Left ventricle myocardium inferior (tissue), 1 donor: ENCODE measurements around the gene NUDT21. TPM values are rescaled to one million over a fixed set of nuclear protein-coding genes. Genes with fewer than 3 reads are reported as not detected.

Experiments
- DNase-seq: peaks from one replicate; pipeline ENCODE4 v3.0.0-alpha.2; 2020
- H3K27ac ChIP-seq: fragments of 200-600 bp; replicated peaks from 2 replicates; pipeline ENCODE4 v1.8.0; 2021
- H3K27me3 ChIP-seq: fragments of 200-600 bp; 2 replicates; pipeline ENCODE4 v1.8.0; 2021; ENCODE audit warnings: low read depth
- H3K36me3 ChIP-seq: fragments of 200-600 bp; 2 replicates; pipeline ENCODE4 v1.8.0; 2021
- H3K4me1 ChIP-seq: fragments of 200-600 bp; 2 replicates; pipeline ENCODE4 v1.8.0; 2021
- H3K4me3 ChIP-seq: fragments of 200-600 bp; 2 replicates; pipeline ENCODE4 v1.8.0; 2021; ENCODE audit warnings: mild to moderate bottlenecking, moderate library complexity
- H3K9me3 ChIP-seq: fragments of 200-600 bp; replicated peaks from 2 replicates; pipeline ENCODE4 v1.8.0; 2021
- CTCF ChIP-seq: fragments of 200-600 bp; IDR thresholded peaks from 2 replicates; pipeline ENCODE4 v1.8.0; 2021; ENCODE audit warnings: antibody characterized with exemption, mild to moderate bottlenecking, borderline replicate concordance
- intact Hi-C: fragments of 100-400 bp; cut with micrococcal nuclease; formaldehyde crosslinking; loops from one replicate; pipeline ENCODE4 v1.11.0; 2022
- total RNA-seq: library from RNA; stranded (reverse); fragmentation: NEBNext Ultra II Directional; extraction: Animal tissue kit (Norgen Biotek cat#: 25700); gene quantifications from one replicate; pipeline ENCODE4 v1.2.1, GENCODE V29; 2021
- donor health status: DM: no; HTN: yes; CAD: no; lungs with severe emphysema.

NUDT21 gene
- total RNA-seq, 1 donor from 2014 or later: 59.5 TPM

DNA sequence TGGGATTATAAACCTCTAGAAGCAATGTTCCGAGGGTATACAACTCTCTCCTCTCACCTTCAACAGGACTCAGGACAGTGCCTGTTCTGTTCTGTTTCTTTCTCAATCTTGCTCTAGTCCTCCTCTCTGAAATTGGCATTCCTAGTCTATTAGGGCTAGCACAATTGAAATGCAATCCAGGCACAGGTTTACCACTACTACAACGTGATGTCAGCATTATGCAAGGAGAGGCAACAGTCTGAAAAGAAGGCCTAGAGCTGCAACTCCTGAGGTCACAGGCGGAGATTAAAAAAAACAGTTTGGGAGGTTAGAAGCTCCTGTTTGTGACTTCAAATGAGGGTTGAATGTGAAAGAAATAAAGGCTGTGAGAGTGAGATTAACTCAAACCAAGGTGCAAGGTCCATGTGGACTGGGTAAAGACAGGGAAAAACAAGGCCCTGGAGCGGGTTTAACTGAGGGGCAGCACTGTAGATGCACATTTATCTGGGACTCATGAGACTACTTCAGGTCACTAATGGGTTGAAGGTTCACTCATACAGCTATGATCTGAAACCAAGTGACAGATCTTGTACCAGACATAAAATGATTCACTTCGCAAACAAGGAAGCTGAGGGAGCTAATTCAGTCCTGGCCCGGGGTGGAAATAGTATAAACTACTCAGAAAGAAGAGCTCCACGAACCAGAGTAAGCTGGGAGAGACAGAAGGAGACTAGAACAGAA is 42.6 kb downstream of the NUDT21 start:
- Histone ChIP-seq H3K36me3 (peaks cover 86% of the 10 kb centered on the region), H3K4me3 (no peak overlapping the region), H3K27ac (no peak overlapping the region), H3K4me1 (no peaks in the 10 kb centered on the region), H3K9me3 (no peaks in the 10 kb centered on the region), H3K27me3 (no peaks in the 10 kb centered on the region)
- TF ChIP-seq CTCF: no peak
- intact Hi-C loops: no loop called here
- DNase-seq: no peak

DNA sequence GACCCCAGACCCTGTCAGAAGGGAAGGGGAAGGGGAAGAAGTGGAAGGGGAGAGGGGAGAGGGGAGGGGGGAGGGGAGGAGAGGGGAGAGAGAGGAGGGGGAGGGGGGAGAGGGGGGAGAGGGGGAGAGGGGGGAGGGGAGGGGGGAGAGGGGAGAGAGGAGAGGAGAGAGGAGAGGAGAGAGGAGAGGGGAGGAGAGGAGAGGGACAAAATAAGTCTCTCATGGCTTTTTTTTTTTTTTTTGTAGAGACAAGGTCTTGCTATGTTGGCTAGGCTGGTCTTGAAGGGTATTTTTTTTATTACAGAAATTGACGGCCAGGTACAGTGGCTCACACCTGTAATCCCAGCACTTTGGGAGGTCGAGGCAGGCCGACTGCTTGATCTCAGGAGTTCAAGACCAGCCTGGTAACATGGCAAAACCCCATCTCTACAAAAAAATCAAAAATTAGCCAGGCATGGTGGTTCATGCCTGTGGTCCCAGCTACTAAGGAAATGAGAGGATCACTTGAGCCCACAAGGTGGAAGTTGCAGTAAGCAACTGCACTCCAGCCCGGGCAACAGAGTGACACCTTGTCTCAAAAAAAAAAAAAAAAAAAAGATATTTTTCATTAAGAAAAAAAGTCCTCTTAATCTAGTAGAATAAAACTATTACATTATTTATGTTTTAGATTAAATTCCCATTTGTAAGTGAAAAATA is 45.0 kb downstream of the NUDT21 start:
- H3K27me3 ChIP-seq: no peaks in the 10 kb centered on the region
- H3K4me3 ChIP-seq: no peak overlapping the region
- H3K27ac ChIP-seq: no peak overlapping the region
- DNase-seq: no peak
- H3K4me1 ChIP-seq: no peaks in the 10 kb centered on the region
- no peaks in the 10 kb centered on the region for H3K9me3 ChIP-seq
- H3K36me3 ChIP-seq: peaks cover 88% of the 10 kb centered on the region
- intact Hi-C loops: no loop called here
- TF ChIP-seq CTCF: no peak

- TF ChIP-seq CTCF: no peak
- DNase-seq: no peak
- no peak overlapping the region for H3K27ac ChIP-seq
- H3K36me3 ChIP-seq: peaks cover 69% of the 10 kb centered on the region
- H3K27me3 ChIP-seq: no peaks in the 10 kb centered on the region
- H3K4me1 ChIP-seq: peaks cover 12% of the 10 kb centered on the region
- H3K9me3 ChIP-seq: no peaks in the 10 kb centered on the region
- H3K4me3 ChIP-seq: no peak overlapping the region
- intact Hi-C loops: no loop called here
Measured at GRCh38 chr16:56401482-56401881, 49.6 kb downstream of the NUDT21 start.

- no peak for TF ChIP-seq CTCF
- Histone ChIP-seq H3K27me3 (no peaks in the 10 kb centered on the region), H3K27ac (no peak overlapping the region), H3K36me3 (peaks cover 67% of the 10 kb centered on the region), H3K4me3 (no peak overlapping the region), H3K9me3 (no peaks in the 10 kb centered on the region), H3K4me1 (peaks cover 12% of the 10 kb centered on the region)
- intact Hi-C loops: no loop called here
- DNase-seq: no peak
Measured at GRCh38 chr16:56400458-56400857, 50.7 kb downstream of the NUDT21 start.

DNA sequence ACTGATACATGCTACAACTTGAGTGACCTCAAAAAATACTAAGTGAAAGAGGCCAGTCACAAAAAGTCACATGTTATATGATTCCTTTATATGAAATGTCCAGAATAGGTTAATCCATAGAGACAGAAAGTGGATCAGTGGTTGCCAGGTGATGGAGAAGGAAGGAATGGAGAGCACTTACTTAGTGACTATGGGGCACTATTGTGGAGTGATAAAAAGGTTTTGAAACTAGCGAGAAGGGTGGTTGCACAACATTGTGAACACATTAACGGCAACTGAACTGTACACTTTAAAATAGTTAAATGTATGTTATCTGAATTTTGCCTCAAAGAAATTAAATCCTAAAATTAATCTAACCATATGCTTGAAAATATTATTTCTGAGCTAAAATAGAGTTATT is 51.6 kb downstream of the NUDT21 start:
- Histone ChIP-seq H3K4me1 (peaks cover 12% of the 10 kb centered on the region), H3K9me3 (no peaks in the 10 kb centered on the region), H3K27me3 (no peaks in the 10 kb centered on the region), H3K27ac (no peak overlapping the region), H3K36me3 (peaks cover 58% of the 10 kb centered on the region), H3K4me3 (no peak overlapping the region)
- DNase-seq: no peak
- no peak for TF ChIP-seq CTCF
- intact Hi-C loops: no loop called here
